Measurements from ENCODE around the gene MAP3K4. TPM values are rescaled to one million over a fixed set of nuclear protein-coding genes. Genes with fewer than 3 reads are reported as not detected.

The MAP3K4 gene
- total and polyA plus RNA-seq, 2 of the 4 experiments (the other 2 are of a cell fraction): 11.5 to 20.4 TPM

- Histone ChIP-seq H3K23ac (ENCODE audit: low read depth, low read length) (no peak overlapping the region), H4K20me1 (ENCODE audit: insufficient read depth, low read length) (no peaks in the 10 kb centered on the region), H2BK15ac (ENCODE audit: low read depth, low read length) (no peak overlapping the region), H2BK5ac (ENCODE audit: low read depth, low read length, poor library complexity, severe bottlenecking) (no peak overlapping the region), H4K5ac (ENCODE audit: low read depth, low read length) (no peak overlapping the region), H4K8ac (ENCODE audit: low read depth in 2 of 2, low read length in 2 of 2) (no peak overlapping the region), H2AFZ (replicated peaks; ENCODE audit: low read length, poor library complexity) (no peak overlapping the region), H3K18ac (ENCODE audit: low read depth, low read length) (no peak overlapping the region), H2BK20ac (ENCODE audit: low read depth, low read length) (no peak overlapping the region), H2AK5ac (ENCODE audit: low read depth, low read length) (no peak overlapping the region), H3K56ac (ENCODE audit: extremely low read depth, insufficient read depth, low read length) (no peak overlapping the region), H3K9me1 (ENCODE audit: insufficient read depth, low read length) (peaks cover 2% of the 10 kb centered on the region; the same call in 1 of the 2 replicates), H3K14ac (replicated peaks; ENCODE audit: low read depth, low read length) (no peak overlapping the region), H3K27ac (ENCODE audit: insufficient read depth, low read length) (no peak overlapping the region), H3K4ac (ENCODE audit: low read depth, low read length) (no peak overlapping the region), H4K91ac (ENCODE audit: insufficient read depth, low read depth, low read length) (no peak overlapping the region), H3K36me3 (ENCODE audit: control insufficient read depth, insufficient read depth, low read length) (peaks cover 34% of the 10 kb centered on the region), H3K79me1 (ENCODE audit: low read depth in 1 of 2, low read length in 2 of 2) (no peaks in the 10 kb centered on the region; a peak in 1 of 4 replicates), H3K4me1 (ENCODE audit: control insufficient read depth, insufficient read depth, low read length) (peaks cover 2% of the 10 kb centered on the region; the same call in 1 of the 2 replicates), H3K4me2 (ENCODE audit: low read depth, low read length) (no peak overlapping the region), H3K4me3 (ENCODE audit: insufficient read depth, low read depth, low read length) (no peak overlapping the region), H3K9ac (ENCODE audit: low read depth, low read length) (no peak overlapping the region), H3K9me3 (ENCODE audit: control insufficient read depth, insufficient read depth, low read length) (no peaks in the 10 kb centered on the region), H3K27me3 (ENCODE audit: control insufficient read depth, insufficient read depth, low read length) (no peaks in the 10 kb centered on the region), H2BK120ac (ENCODE audit: low read depth, low read length) (no peak overlapping the region), H2AK9ac (replicated peaks; ENCODE audit: low read depth, low read length, poor library complexity) (no peak overlapping the region)
- no peak for DNase-seq
- no CpG with 5 or more reads among the region's 4 CpGs for WGBS, 2 experiments (ENCODE audit: extremely low coverage in 2 of 2, insufficient read length in 1 of 2)
- no TSS peak for BruUV-seq (replicated peaks)
- intact Hi-C loops (cut with micrococcal nuclease): no loop called here
- dilution Hi-C loops (cut with HindIII; ENCODE audit: low sequenced_read_pairs, unreplicated experiment): no loop called here
- ATAC-seq (ENCODE audit: low read depth): no peak
- POLR2A ChIA-PET (ENCODE audit: unreplicated experiment): no interaction called here
- in situ Hi-C loops (cut with MboI; ENCODE audit: low sequenced_read_pairs): no loop called here
- CTCF ChIA-PET: no interaction called here
- TF ChIP-seq BHLHE40 (IDR thresholded peaks at IDR 0.05; ENCODE audit: low read depth, low read length) (no peak), MAFK (IDR thresholded peaks at IDR 0.05; ENCODE audit: low read depth, low read length) (no peak), RAD21 (IDR thresholded peaks at IDR 0.05; ENCODE audit: low read length) (no peak), MAZ (IDR thresholded peaks at IDR 0.05; ENCODE audit: borderline replicate concordance, low read depth, low read length) (no peak), CHD1 (IDR thresholded peaks at IDR 0.05; ENCODE audit: low read depth, low read length) (no peak), NFE2L2 (IDR thresholded peaks at IDR 0.05; ENCODE audit: low read depth, low read length) (no peak), CEBPB (IDR thresholded peaks at IDR 0.05; ENCODE audit: low read depth, low read length) (no peak), CTCF (conservative IDR thresholded peaks at IDR 0.05; ENCODE audit: low read depth, low read length) (no peak)
Observed at GRCh38 chr6:161109366-161109765, 117.8 kb downstream of the MAP3K4 start.
